ENCODE results near the gene ZNF644. TPM values are rescaled to one million over a fixed set of nuclear protein-coding genes. Genes with fewer than 3 reads are reported as not detected.

The ZNF644 gene
- total RNA-seq, 1 donor from 2014 or later, result 288 TPM

DNA sequence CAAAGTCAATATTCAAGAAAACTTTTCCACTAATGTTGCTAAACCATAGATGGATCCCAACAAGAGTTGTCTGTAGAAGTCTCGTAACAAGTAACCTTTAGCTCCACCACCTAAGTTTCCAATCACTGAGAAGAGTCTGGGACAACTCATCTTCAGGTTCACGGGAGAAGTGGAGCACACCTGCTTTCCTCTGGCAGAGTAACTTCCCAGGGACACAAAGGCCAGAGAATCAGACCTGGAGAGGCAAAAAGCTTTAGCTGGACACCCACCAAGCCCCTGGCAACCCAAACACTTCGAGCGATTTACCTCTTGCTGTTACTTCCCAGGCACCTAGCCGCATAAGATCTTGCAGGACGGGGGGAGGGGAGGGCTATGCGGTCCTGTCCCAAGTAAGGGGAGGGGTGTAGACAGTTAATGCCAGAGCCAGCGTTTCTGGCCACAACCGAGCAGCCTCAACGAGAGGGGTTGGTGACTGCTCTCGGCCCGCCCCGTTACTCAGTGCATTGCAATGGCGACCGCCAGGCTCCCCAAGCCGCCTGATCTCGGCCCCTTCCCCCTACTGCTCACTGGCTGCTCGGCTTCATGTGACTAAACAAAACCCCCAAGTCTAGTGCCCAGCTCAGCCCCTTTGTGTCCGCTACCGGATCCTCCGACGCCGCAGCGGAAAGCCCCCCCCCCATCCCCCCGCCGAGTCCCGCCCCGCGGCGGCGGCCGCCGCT is 709 bp downstream of the ZNF644 start:
- peak; percentile 72 for DNase-seq

DNA sequence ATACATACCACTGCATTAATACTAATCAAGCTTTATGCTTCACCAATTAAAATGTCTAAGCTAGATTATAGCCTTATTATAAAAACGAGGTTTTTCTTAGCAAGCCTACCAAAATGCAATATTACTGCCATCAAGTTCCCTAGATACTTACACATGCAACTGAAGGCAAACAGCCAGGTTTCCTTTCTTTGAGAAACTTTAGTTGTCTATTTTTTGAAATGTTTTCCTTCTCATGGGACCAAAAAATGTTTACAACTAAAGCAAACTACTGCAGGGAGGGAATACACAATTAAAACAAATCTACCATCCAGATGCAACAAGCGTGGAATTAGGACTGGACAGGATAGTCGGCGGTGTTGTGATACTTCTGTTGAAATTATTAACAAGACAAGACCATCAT is 1.3 kb downstream of the ZNF644 start:
- no peak for DNase-seq

DNA sequence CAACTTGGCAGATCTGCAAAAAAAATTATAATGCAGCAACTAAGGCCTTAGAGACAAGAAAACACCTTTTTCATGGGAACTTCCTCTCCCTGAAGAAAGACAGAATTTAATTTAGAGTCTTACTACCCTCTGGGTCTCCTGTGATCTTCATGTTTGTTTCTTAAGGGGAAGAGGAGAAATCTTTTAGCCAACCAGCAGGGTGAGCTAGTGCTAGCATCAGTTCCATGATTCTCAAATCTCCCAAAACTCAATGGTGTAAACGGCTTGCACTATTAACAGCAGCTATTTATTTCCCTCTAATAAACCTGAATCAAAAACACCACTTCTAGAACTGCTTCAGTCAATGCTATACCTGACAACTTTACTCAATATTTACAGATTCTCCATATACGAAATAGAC is 3.8 kb downstream of the ZNF644 start:
- no peak for DNase-seq

DNA sequence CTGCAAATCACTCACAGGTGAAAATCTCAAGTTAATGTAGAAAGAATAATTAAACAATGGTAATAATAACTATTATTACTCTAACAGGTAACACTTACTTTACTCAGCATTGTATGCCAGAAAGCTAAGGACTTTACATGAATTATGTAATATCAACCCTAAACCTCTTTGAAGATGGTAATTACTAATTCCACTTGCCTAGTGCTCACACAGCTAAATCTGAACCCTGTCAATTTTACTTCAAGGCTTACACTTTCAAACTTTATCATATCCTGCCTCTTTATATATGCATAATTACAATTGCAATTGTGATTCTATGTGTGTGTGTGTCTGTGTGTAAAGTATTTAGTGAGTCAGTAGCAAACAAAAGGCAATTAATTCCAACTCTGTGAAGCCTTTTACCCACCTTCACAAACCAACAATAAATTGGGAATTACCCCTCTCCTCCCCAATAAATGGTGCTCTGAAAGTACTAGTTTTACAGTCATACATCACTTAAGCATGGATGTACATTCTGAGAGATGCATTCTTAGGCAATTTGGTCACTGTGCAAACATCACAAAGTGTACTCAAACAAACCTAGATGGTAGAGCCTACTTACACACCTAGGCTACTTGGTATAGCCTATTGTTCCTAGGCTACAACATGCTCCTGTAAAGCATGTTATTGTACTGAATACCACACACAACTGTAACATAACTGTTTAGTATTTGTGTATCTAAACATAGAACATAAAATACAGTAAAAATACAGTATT is 5.9 kb downstream of the ZNF644 start:
- DNase-seq, result no peak

- no peak for DNase-seq
Observed at GRCh38 chr1:91015358-91015780, 6.5 kb downstream of the ZNF644 start.

DNA sequence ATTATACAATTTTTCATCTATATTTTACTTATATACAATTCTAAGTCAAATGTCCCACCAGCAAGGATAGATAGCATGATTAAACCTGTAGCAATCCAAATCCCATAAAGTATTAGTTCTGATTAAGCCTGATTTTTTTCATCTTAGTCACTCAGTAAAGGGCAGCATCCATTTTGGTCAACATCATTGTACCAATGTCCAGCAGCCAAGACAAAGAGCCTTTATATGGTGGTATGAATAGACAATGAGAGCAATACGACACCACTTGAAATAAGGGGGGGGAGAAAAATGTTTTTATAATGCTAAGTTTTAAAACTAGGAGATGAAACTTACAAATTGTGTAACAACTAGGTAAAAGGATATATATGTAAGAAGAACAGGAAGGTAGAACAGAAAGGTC is 7.4 kb downstream of the ZNF644 start:
- no peak for DNase-seq

DNA sequence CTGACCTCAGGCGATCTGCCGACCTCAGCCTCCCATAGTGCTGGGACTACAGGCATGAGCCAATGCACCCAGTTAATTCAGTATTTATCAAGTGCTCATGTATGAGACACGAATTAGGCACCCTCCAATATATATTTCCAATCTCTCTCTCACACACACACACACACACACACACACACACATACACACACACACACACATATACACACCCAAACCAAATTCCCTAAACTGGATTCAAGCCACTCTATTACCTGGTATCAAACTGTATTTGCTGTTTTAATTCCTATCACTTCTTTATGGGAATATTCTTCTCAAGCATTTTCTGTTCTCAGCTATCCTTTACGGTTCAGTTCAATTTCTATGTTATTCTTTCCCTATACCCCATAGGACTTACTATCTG is 8.5 kb downstream of the ZNF644 start:
- DNase-seq, result no peak

DNA sequence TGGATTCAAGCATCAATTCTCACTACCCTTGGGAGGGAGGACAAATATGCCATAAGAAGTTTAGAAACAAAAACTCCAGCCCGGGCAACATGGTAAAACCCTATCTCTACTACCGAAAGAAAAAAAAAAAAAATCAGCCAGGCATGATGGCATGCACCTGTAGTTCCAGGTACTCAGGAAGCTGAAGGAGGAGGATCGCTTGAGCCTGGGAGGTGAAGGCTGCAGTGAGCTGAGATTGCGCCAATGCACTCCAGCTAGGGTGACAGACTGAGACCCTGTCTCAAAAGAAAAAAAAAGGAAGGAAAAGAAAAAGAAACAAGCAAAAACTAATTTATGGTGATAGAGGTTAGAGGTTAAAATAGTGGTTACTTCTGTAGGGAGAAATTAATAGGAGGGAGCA is 9.6 kb downstream of the ZNF644 start:
- DNase-seq, result no peak

- no peak for DNase-seq
Observed at GRCh38 chr1:91011726-91012125, 10.1 kb downstream of the ZNF644 start.

GRCh38 chr1:91007827-91008226 is 14.0 kb downstream of the ZNF644 start:
- DNase-seq, result no peak

- DNase-seq, result no peak
Observed at GRCh38 chr1:91007092-91007491, 14.7 kb downstream of the ZNF644 start.

- no peak for DNase-seq
Observed at GRCh38 chr1:91006113-91006908, 15.5 kb downstream of the ZNF644 start.

- DNase-seq, result no peak
Observed at GRCh38 chr1:91005285-91005684, 16.6 kb downstream of the ZNF644 start.

GRCh38 chr1:91004145-91004544 is 17.7 kb downstream of the ZNF644 start:
- DNase-seq, result no peak

DNA sequence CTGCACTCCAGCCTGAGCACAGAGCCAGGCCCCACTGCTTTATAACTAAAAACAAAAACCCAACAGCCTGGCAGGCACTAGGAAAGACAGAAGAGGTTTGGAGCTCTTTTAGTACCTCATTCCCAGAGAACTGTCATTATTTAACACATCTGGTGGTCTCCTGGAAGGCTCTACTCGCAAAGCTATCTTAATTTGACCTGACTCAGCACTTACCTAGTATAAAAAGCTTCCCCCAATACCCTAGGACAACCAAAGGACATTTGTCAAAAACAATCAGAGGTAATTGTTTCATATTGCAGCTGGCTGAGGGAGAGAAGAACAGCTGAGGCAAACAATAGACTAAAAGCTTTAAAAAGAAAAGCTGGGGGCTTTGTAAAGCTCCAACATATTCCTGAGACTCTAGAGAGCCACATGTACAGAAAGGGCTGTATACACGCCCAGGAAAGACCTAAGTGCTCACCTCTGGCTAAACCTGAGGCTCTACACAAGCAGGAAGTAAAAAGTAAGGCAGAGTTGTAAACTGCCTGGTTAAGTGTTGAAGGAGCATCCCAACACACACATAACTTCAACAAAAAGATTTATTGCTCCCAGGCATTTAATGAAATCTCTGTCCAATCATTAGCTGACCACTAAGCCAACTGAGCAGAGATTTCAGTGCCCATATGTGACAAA is 25.0 kb downstream of the ZNF644 start:
- DNase-seq, result no peak

- DNase-seq, result no peak
Observed at GRCh38 chr1:90995311-90995894, 26.4 kb downstream of the ZNF644 start.

DNA sequence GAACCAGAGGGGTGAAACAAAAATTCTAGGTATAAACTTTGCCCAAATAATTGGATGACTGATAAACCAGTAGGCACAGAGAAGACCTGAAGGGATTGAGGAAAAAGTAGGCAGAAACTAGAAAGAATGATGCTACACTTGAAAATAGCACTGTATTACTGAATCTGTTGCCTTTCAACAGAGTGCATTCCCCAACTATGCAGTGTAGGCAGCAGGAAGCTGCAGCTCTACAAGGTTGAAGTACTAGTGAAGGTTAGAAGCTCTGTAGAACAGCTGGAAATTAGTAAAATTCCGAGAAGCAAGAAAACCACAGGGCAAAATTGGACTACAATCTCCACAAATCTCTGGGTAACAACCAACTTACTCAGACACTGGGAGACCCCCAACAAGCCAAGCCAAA is 27.4 kb downstream of the ZNF644 start:
- no peak for DNase-seq

- no peak for DNase-seq
Observed at GRCh38 chr1:90993245-90993644, 28.6 kb downstream of the ZNF644 start.

- no peak for DNase-seq
Observed at GRCh38 chr1:90990779-90991178, 31.1 kb downstream of the ZNF644 start.

DNA sequence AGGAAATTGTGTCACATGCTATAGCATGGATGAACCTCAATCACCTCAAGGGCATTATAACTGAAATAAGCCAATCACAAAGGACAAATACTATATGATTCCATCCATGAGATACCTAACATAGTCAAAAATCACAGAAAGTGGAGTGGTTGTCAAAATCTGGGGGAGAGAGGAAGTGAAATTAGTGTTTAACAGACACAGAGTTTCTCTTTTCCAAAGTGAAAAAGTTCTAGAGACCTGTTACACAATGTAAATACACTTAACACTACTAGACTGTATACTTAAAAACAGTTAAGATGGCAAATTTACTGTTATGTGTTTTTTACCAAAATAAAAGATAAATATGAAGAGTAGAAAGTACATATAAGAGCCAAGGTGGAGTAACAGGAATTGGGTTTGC is 31.8 kb downstream of the ZNF644 start:
- DNase-seq, result no peak

DNA sequence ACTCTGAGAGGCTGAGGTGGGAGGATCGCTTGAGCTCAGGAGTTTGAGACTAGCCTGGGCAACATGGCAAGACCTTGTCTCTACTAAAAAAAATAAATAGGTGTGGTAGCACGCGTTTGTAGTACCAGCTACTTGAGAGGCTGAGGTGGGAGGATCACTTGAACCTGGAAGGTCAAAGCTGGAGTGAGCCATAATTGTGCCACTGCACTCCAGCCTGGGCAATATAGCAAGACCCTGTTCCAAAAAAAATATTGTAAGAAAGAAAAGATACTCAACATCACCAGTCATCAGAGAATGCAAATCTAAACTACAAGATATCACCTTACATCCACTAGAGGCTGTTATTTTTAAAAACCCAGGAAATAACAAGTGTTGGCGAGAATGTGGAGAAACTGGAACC is 32.5 kb downstream of the ZNF644 start:
- no peak for DNase-seq

DNA sequence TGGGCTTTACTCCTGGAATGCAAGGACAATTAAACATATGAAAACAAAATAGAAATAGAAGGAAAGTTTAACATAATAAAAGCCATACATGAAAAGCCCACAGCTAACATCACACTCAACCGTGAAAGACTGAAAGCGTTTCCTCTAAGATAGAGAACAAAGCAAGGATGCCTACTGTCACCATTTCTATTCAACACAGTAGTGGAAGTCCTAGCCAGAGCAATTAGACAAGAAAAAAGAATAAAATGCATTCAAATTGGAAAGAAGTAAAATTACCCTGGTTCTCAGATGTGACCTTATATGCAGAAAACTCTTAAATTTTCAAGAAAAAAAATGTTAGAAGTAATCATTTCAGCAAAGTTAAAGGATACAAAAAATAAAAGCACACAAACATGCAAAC is 34.0 kb downstream of the ZNF644 start:
- DNase-seq, result no peak
